Testis (tissue), 2 donors: ENCODE data around the gene NIPSNAP3A.

ENCODE experiments used
- POLR2A ChIP-seq: fragments of 450-650 bp; IDR thresholded peaks from one replicate; pipeline ENCODE4 v1.6.1; 2017; ENCODE audit warnings: antibody characterized with exemption, mild to moderate bottlenecking, moderate library complexity
- TF ChIP-seq, protein P1 (sequence below), 3 experiments: fragments of 450-650 bp in 2 of 3; fragments of 200-600 bp in 1 of 3; sonication (generic) in 1 of 3; IDR thresholded peaks; one replicate each; pipeline ENCODE4 v1.5.1; 2016 to 2019; ENCODE audit warnings: antibody characterized with exemption in 3 of 3, mild to moderate bottlenecking in 2 of 3, moderate library complexity in 1 of 3

DNA sequence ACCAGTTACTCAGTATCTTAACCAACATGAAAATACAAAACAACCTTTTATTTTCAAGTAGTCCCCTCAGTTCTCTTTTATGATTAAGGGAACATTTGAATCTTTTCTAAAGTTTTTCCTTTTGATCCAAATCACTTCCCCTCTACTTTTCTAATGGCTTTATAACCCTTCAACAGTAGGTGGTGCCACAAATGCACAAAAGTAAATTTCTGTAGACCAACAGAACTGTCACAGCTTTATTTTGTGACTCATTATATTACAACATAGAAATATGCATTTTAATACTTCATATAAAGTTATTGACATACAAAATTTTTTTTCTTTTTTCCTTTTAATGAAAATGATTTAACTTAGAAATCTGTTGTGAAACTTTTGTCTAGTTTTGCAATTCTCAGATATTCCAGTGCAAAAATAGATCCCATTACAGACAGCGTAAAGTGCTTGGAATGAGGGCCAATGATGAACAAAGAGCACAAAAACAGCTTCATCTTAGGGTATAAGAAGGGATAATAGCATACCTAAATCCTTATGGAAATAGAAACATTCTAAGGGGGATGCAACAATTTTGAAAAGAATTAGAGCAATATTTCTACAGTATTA lies 33.4 kb downstream of the NIPSNAP3A start:
- TF ChIP-seq, protein P1, sequence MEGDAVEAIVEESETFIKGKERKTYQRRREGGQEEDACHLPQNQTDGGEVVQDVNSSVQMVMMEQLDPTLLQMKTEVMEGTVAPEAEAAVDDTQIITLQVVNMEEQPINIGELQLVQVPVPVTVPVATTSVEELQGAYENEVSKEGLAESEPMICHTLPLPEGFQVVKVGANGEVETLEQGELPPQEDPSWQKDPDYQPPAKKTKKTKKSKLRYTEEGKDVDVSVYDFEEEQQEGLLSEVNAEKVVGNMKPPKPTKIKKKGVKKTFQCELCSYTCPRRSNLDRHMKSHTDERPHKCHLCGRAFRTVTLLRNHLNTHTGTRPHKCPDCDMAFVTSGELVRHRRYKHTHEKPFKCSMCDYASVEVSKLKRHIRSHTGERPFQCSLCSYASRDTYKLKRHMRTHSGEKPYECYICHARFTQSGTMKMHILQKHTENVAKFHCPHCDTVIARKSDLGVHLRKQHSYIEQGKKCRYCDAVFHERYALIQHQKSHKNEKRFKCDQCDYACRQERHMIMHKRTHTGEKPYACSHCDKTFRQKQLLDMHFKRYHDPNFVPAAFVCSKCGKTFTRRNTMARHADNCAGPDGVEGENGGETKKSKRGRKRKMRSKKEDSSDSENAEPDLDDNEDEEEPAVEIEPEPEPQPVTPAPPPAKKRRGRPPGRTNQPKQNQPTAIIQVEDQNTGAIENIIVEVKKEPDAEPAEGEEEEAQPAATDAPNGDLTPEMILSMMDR (IDR thresholded peaks at IDR 0.05) = peak in 1 of 3 experiments; percentile 19
- no peak for TF ChIP-seq POLR2A
